ENCODE results near the gene DCAF8L2. TPM values are rescaled to one million over a fixed set of nuclear protein-coding genes. Genes with fewer than 3 reads are reported as not detected.
"Not testable (repeated sequence)": the region's sequence is repeated elsewhere in the genome, so short reads cannot be mapped to it uniquely, and the experiment has no call there.

The DCAF8L2 gene
- polyA plus RNA-seq, 1 donor from 2014 or later, result not detected

GRCh38 chrX:27735914-27736313 is 145.8 kb downstream of the DCAF8L2 start:
- Histone ChIP-seq H3K27me3 (ENCODE audit: insufficient read depth, low read depth, low read length) (no peaks in the 10 kb centered on the region), H2AFZ (ENCODE audit: low read depth, low read length) (no peak overlapping the region), H3K4me2 (ENCODE audit: low read length) (no peak overlapping the region), H3K9me3 (ENCODE audit: low read length) (no peaks in the 10 kb centered on the region), H3K9me2 (ENCODE audit: insufficient read depth, low read length) (no peaks in the 10 kb centered on the region), H3F3A (ENCODE audit: insufficient read depth, low read length, poor library complexity, severe bottlenecking) (no peaks in the 10 kb centered on the region), H3K9ac (ENCODE audit: low read length) (no peak overlapping the region), H4K20me1 (ENCODE audit: insufficient read depth) (no peaks in the 10 kb centered on the region), H3K4me3 (ENCODE audit: low read length) (no peak overlapping the region), H3K79me2 (replicated peaks; ENCODE audit: insufficient read depth, low read length) (no peaks in the 10 kb centered on the region), H3K36me3 (ENCODE audit: insufficient read depth, low read length) (no peaks in the 10 kb centered on the region), H3K27ac (ENCODE audit: low read length) (no peak overlapping the region)
- TF ChIP-seq RAD21 (conservative IDR thresholded peaks at IDR 0.05), result no peak
- TF ChIP-seq SMC3 (conservative IDR thresholded peaks at IDR 0.05; ENCODE audit: poor library complexity), result no peak

GRCh38 chrX:27740933-27741332 is 150.8 kb downstream of the DCAF8L2 start:
- TF ChIP-seq RAD21 (conservative IDR thresholded peaks at IDR 0.05), result no peak
- Histone ChIP-seq H3K27me3 (ENCODE audit: insufficient read depth, low read depth, low read length) (no peaks in the 10 kb centered on the region), H3K4me2 (ENCODE audit: low read length) (no peak overlapping the region), H3K9me2 (ENCODE audit: insufficient read depth, low read length) (no peaks in the 10 kb centered on the region), H2AFZ (ENCODE audit: low read depth, low read length) (no peak overlapping the region), H3K9ac (ENCODE audit: low read length) (no peak overlapping the region), H3K36me3 (ENCODE audit: insufficient read depth, low read length) (no peaks in the 10 kb centered on the region), H3K9me3 (ENCODE audit: low read length) (no peaks in the 10 kb centered on the region), H3K79me2 (replicated peaks; ENCODE audit: insufficient read depth, low read length) (no peaks in the 10 kb centered on the region), H3K4me3 (ENCODE audit: low read length) (no peak overlapping the region), H3F3A (ENCODE audit: insufficient read depth, low read length, poor library complexity, severe bottlenecking) (no peaks in the 10 kb centered on the region), H3K27ac (ENCODE audit: low read length) (no peak overlapping the region), H4K20me1 (ENCODE audit: insufficient read depth) (no peaks in the 10 kb centered on the region)

GRCh38 chrX:27743521-27743920 is 153.4 kb downstream of the DCAF8L2 start:
- H3K36me3 ChIP-seq (ENCODE audit: insufficient read depth, low read length); H3K4me2 ChIP-seq (ENCODE audit: low read length); H3K4me3 ChIP-seq (ENCODE audit: low read length); H3F3A ChIP-seq (ENCODE audit: insufficient read depth, low read length, poor library complexity, severe bottlenecking); H3K9me3 ChIP-seq (ENCODE audit: low read length); H3K27me3 ChIP-seq (ENCODE audit: insufficient read depth, low read depth, low read length); H3K9ac ChIP-seq (ENCODE audit: low read length); H4K20me1 ChIP-seq (ENCODE audit: insufficient read depth); H3K79me2 ChIP-seq (replicated peaks; ENCODE audit: insufficient read depth, low read length); H2AFZ ChIP-seq (ENCODE audit: low read depth, low read length); H3K27ac ChIP-seq (ENCODE audit: low read length); H3K9me2 ChIP-seq (ENCODE audit: insufficient read depth, low read length): not testable (repeated sequence)

GRCh38 chrX:27746516-27746915 is 156.4 kb downstream of the DCAF8L2 start:
- Histone ChIP-seq H3K27me3 (ENCODE audit: insufficient read depth, low read depth, low read length) (no peaks in the 10 kb centered on the region), H3F3A (ENCODE audit: insufficient read depth, low read length, poor library complexity, severe bottlenecking) (no peaks in the 10 kb centered on the region), H3K9me2 (ENCODE audit: insufficient read depth, low read length) (no peaks in the 10 kb centered on the region), H3K9me3 (ENCODE audit: low read length) (no peaks in the 10 kb centered on the region), H2AFZ (ENCODE audit: low read depth, low read length) (no peak overlapping the region), H3K9ac (ENCODE audit: low read length) (no peak overlapping the region), H3K4me2 (ENCODE audit: low read length) (no peak overlapping the region), H4K20me1 (ENCODE audit: insufficient read depth) (no peaks in the 10 kb centered on the region), H3K79me2 (replicated peaks; ENCODE audit: insufficient read depth, low read length) (no peaks in the 10 kb centered on the region), H3K27ac (ENCODE audit: low read length) (no peak overlapping the region), H3K4me3 (ENCODE audit: low read length) (no peak overlapping the region), H3K36me3 (ENCODE audit: insufficient read depth, low read length) (no peaks in the 10 kb centered on the region)
- TF ChIP-seq CTCF (IDR thresholded peaks at IDR 0.05; ENCODE audit: poor library complexity, severe bottlenecking) (no peak), REST (IDR thresholded peaks at IDR 0.05; ENCODE audit: borderline replicate concordance) (no peak), EZH2 (IDR thresholded peaks at IDR 0.05; ENCODE audit: borderline replicate concordance, insufficient read depth, low read length, poor library complexity, severe bottlenecking) (no peak), RAD21 (conservative IDR thresholded peaks at IDR 0.05) (no peak), POLR2AphosphoS5 (IDR thresholded peaks at IDR 0.05) (no peak), MXI1 (conservative IDR thresholded peaks at IDR 0.05; ENCODE audit: poor library complexity, severe bottlenecking) (no peak), TAF1 (IDR thresholded peaks at IDR 0.05; ENCODE audit: low read depth) (no peak), SMC3 (conservative IDR thresholded peaks at IDR 0.05; ENCODE audit: poor library complexity) (no peak), EP300 (conservative IDR thresholded peaks at IDR 0.05; ENCODE audit: poor library complexity, severe bottlenecking) (no peak)

GRCh38 chrX:27750298-27750697 is 160.2 kb downstream of the DCAF8L2 start:
- not testable (repeated sequence) for H3K9me3 ChIP-seq (ENCODE audit: low read length); H3F3A ChIP-seq (ENCODE audit: insufficient read depth, low read length, poor library complexity, severe bottlenecking)

More at GRCh38 chrX:27750298-27750697, 160.2 kb downstream of the DCAF8L2 start:
- not testable (repeated sequence) for H3K4me2 ChIP-seq (ENCODE audit: low read length); H3K79me2 ChIP-seq (replicated peaks; ENCODE audit: insufficient read depth, low read length); H3K9me2 ChIP-seq (ENCODE audit: insufficient read depth, low read length); H3K9ac ChIP-seq (ENCODE audit: low read length); H3K36me3 ChIP-seq (ENCODE audit: insufficient read depth, low read length); H3K27ac ChIP-seq (ENCODE audit: low read length); H2AFZ ChIP-seq (ENCODE audit: low read depth, low read length); H3K27me3 ChIP-seq (ENCODE audit: insufficient read depth, low read depth, low read length); H3K4me3 ChIP-seq (ENCODE audit: low read length); H4K20me1 ChIP-seq (ENCODE audit: insufficient read depth)
